PC-9 (cell line): Measurements from ENCODE around the gene APBB3. TPM values are rescaled to one million over a fixed set of nuclear protein-coding genes. Genes with fewer than 3 reads are reported as not detected.

ENCODE experiments used
- BruUV-seq: library from RNA; stranded (reverse); fragments of 400-500 nt; replicated peaks from 2 replicates; lab custom pipeline; 2021; lab: Mats Ljungman, UMichigan
- CTCF ChIA-PET: fragments of 300-600 bp; sonication (Branson Sonifier 250); formaldehyde crosslinking; loops from one replicate; lab custom pipeline; 2022; ENCODE audit warnings: antibody characterized with exemption; lab: Charles Lee
- POLR2A ChIA-PET: fragments of 300-600 bp; sonication (Branson Sonifier 250); formaldehyde crosslinking; loops from one replicate; lab custom pipeline; 2022; ENCODE audit warnings: antibody characterized with exemption; ENCODE audit not compliant: unreplicated experiment; lab: Charles Lee
- DNase-seq, 2 experiments: peaks; one replicate each; pipeline versions ENCODE4 v3.0.0 to v3.0.0-alpha.2; 2015 to 2022; ENCODE audit warnings: mixed read lengths in 1 of 2
- H2AFZ ChIP-seq: fragments of 200-600 bp; sonication (generic); 2 replicates; pipeline ENCODE4 v1.8.1; 2017; ENCODE audit warnings: antibody characterized with exemption
- H3F3A ChIP-seq: fragments of 200-600 bp; sonication (generic); 2 replicates; pipeline ENCODE4 v1.8.1; 2017; ENCODE audit warnings: antibody characterized with exemption, mild to moderate bottlenecking, low read depth; ENCODE audit not compliant: insufficient read depth
- H3K27ac ChIP-seq: fragments of 200-600 bp; sonication (generic); 2 replicates; pipeline ENCODE4 v1.6.1; 2016; ENCODE audit warnings: mixed run types
- H3K27me3 ChIP-seq: fragments of 200-600 bp; sonication (generic); 2 replicates; pipeline ENCODE4 v1.6.1; 2016; ENCODE audit warnings: low read depth, mixed run types; ENCODE audit not compliant: insufficient read depth
- H3K36me3 ChIP-seq: fragments of 200-600 bp; sonication (generic); 2 replicates; pipeline ENCODE4 v1.6.1; 2016; ENCODE audit warnings: low read depth, mixed run types
- H3K4me1 ChIP-seq: fragments of 200-600 bp; sonication (generic); replicated peaks from 2 replicates; pipeline ENCODE4 v1.6.1; 2016; ENCODE audit warnings: mixed run types; ENCODE audit not compliant: insufficient read depth
- H3K4me2 ChIP-seq: fragments of 200-600 bp; sonication (generic); 2 replicates; pipeline ENCODE4 v1.6.1; 2017; ENCODE audit warnings: mixed run types
- H3K4me3 ChIP-seq: fragments of 200-600 bp; sonication (generic); 2 replicates; pipeline ENCODE4 v1.6.1; 2016; ENCODE audit warnings: mixed run types
- H3K79me2 ChIP-seq: fragments of 200-600 bp; sonication (generic); 2 replicates; pipeline ENCODE4 v1.6.1; 2017; ENCODE audit warnings: low read depth, mixed run types
- H3K9me2 ChIP-seq: fragments of 200-600 bp; sonication (generic); 2 replicates; pipeline ENCODE4 v1.8.1; 2017; ENCODE audit warnings: mild to moderate bottlenecking; ENCODE audit not compliant: insufficient read depth
- H3K9me3 ChIP-seq: fragments of 200-600 bp; sonication (generic); 2 replicates; pipeline ENCODE4 v1.8.1; 2016; ENCODE audit warnings: low read depth; ENCODE audit not compliant: insufficient read depth
- H4K20me1 ChIP-seq: fragments of 200-600 bp; sonication (generic); 2 replicates; pipeline ENCODE4 v1.8.1; 2017; ENCODE audit not compliant: insufficient read depth
- CTCF ChIP-seq: fragments of 200-600 bp; sonication (generic); conservative IDR thresholded peaks from 2 replicates; pipeline ENCODE4 v1.6.1; 2017; ENCODE audit warnings: mixed run types, antibody characterized with exemption, mild to moderate bottlenecking, moderate library complexity
- EZH2 ChIP-seq: fragments of 200-600 bp; sonication (generic); IDR thresholded peaks from 2 replicates; pipeline ENCODE4 v1.8.0; 2017; ENCODE audit warnings: antibody characterized with exemption, low read depth
- intact Hi-C: fragments of 100-400 bp; cut with micrococcal nuclease; formaldehyde crosslinking; loops from one replicate; pipeline ENCODE4 v1.10.0; 2022; ENCODE audit not compliant: unreplicated experiment
- total RNA-seq: library from RNA; stranded (reverse); gene quantifications from 2 replicates; pipeline ENCODE4 v1.2.3, GENCODE V29; 2021

The APBB3 gene
- total RNA-seq, 1 experiment from 2014 or later = 26.0 TPM

- 0 out of 2 replicates have a peak overlapping the region, but pooled peaks have one; percentile 58 for H2AFZ ChIP-seq
- H3K27me3 ChIP-seq = no peaks in the 10 kb centered on the region
- BruUV-seq = no TSS peak
Observed at GRCh38 chr5:140591747-140592372, 27.5 kb upstream of the APBB3 start.

GRCh38 chr5:140590861-140591260 lies 26.5 kb upstream of the APBB3 start:
- Histone ChIP-seq H3K27me3 (no peaks in the 10 kb centered on the region), H3K27ac (no peak overlapping the region), H4K20me1 (no peaks in the 10 kb centered on the region), H3K9me2 (0 out of 2 replicates have a peak, but pooled peaks cover 3% of the 10 kb centered on the region), H3K9me3 (no peaks in the 10 kb centered on the region), H2AFZ (no peak overlapping the region), H3F3A (no peaks in the 10 kb centered on the region), H3K4me3 (no peak overlapping the region), H3K4me2 (no peak overlapping the region), H3K79me2 (no peaks in the 10 kb centered on the region), H3K36me3 (no peaks in the 10 kb centered on the region), H3K4me1 (no peaks in the 10 kb centered on the region)
- POLR2A ChIA-PET = no interaction called here
- TF ChIP-seq CTCF (no peak), EZH2 (no peak)
- BruUV-seq = no TSS peak
- CTCF ChIA-PET = no interaction called here
- DNase-seq = no peak
- intact Hi-C loops = no loop called here

More at GRCh38 chr5:140591747-140592372, 27.5 kb upstream of the APBB3 start:
- ChIA-PET CTCF (no interaction called here), POLR2A (no interaction called here)
- H3K79me2 ChIP-seq = no peaks in the 10 kb centered on the region
- TF ChIP-seq EZH2 (no peak), CTCF (no peak)
- H3K4me1 ChIP-seq = no peaks in the 10 kb centered on the region
- no peak overlapping the region for H3K4me3 ChIP-seq
- H3K4me2 ChIP-seq = peak overlapping the region; percentile 46; the same call in 1 of the 2 replicates
- intact Hi-C loops = no loop called here
- no peaks in the 10 kb centered on the region for H3K9me3 ChIP-seq
- 0 out of 2 replicates have a peak, but pooled peaks cover 3% of the 10 kb centered on the region for H3K9me2 ChIP-seq
- no peaks in the 10 kb centered on the region for H3K36me3 ChIP-seq
- H4K20me1 ChIP-seq = no peaks in the 10 kb centered on the region
- H3F3A ChIP-seq = no peaks in the 10 kb centered on the region
- H3K27ac ChIP-seq = no peak overlapping the region
- no peak for DNase-seq

- Histone ChIP-seq H3K27me3 (no peaks in the 10 kb centered on the region), H3K4me1 (no peaks in the 10 kb centered on the region), H3K36me3 (no peaks in the 10 kb centered on the region), H3K9me2 (0 out of 2 replicates have a peak, but pooled peaks cover 3% of the 10 kb centered on the region), H4K20me1 (no peaks in the 10 kb centered on the region), H3K9me3 (no peaks in the 10 kb centered on the region), H3K79me2 (no peaks in the 10 kb centered on the region), H3K27ac (no peak overlapping the region), H3K4me3 (no peak overlapping the region), H3K4me2 (no peak overlapping the region), H3F3A (no peaks in the 10 kb centered on the region), H2AFZ (no peak overlapping the region)
- BruUV-seq = no TSS peak
- DNase-seq = no peak
- CTCF ChIA-PET = interaction anchor here (1.2 kb wide), 1 partner anchor 832 kb away, joined by 4 read pairs; the partner anchor contains the start of gene PCDHGA11
- intact Hi-C loops = no loop called here
- POLR2A ChIA-PET = interaction anchor here (0.6 kb wide), 1 partner anchor 51 kb away, joined by 7 read pairs; the partner anchor contains the start of gene TMCO6
- TF ChIP-seq EZH2 = no peak
- TF ChIP-seq CTCF = no peak
Observed at GRCh38 chr5:140588311-140589070, 24.1 kb upstream of the APBB3 start.
